GM18511 (cell line): ENCODE results near the gene SLC18A2.
A peak's percentile ranks its signal among the peaks of the same experiment; 100 is the strongest.

Source experiments
- ATAC-seq: cut with Tn5 transposase; IDR thresholded peaks from one replicate; pipeline ENCODE4 v1.9.1; 2021; ENCODE audit warnings: mild to moderate bottlenecking, moderate library complexity; ENCODE audit not compliant: unreplicated experiment

SLC18A2 gene

GRCh38 chr10:117306674-117307073 lies 65.8 kb downstream of the SLC18A2 start:
- ATAC-seq = no peak

GRCh38 chr10:117311261-117311660 lies 70.3 kb downstream of the SLC18A2 start:
- no peak for ATAC-seq

- ATAC-seq = no peak
These were observed 71.5 kb downstream of the SLC18A2 start for GRCh38 chr10:117312430-117312829.

GRCh38 chr10:117313641-117314040 lies 72.7 kb downstream of the SLC18A2 start:
- no peak for ATAC-seq

- ATAC-seq = no peak
These were observed 75.8 kb downstream of the SLC18A2 start for GRCh38 chr10:117316701-117317100.

GRCh38 chr10:117318909-117319308 lies 78.0 kb downstream of the SLC18A2 start:
- no peak for ATAC-seq

GRCh38 chr10:117320050-117320665 lies 79.2 kb downstream of the SLC18A2 start:
- ATAC-seq = peak; percentile 62

GRCh38 chr10:117322260-117322659 lies 81.3 kb downstream of the SLC18A2 start:
- no peak for ATAC-seq

GRCh38 chr10:117324367-117324766 lies 83.5 kb downstream of the SLC18A2 start:
- ATAC-seq = no peak

- ATAC-seq = no peak
These were observed 86.3 kb downstream of the SLC18A2 start for GRCh38 chr10:117327262-117327661.
